H1 (cell line): ENCODE data around the gene NHSL2. TPM values are rescaled to one million over a fixed set of nuclear protein-coding genes. Genes with fewer than 3 reads are reported as not detected.

Experiments
- ASH2L ChIP-seq: fragments of 200-600, 300-600 bp; sonication (generic); IDR thresholded peaks from one replicate; pipeline ENCODE4 v1.7.1; 2017; ENCODE audit warnings: low read length
- CHD7 ChIP-seq: fragments of 300-600 bp; sonication (generic); IDR thresholded peaks from 2 replicates; pipeline ENCODE4 v1.7.1; 2012; ENCODE audit warnings: low read length, moderate library complexity, mild to moderate bottlenecking, inconsistent platforms; ENCODE audit not compliant: insufficient replicate concordance
- CTCF ChIP-seq, 3 experiments: IDR thresholded peaks; 1 replicate in 2 of 3; 2 replicates in 1 of 3; pipeline versions ENCODE4 v1.5.1 to v1.6.1; 2011; ENCODE audit warnings: low read length in 3 of 3, mild to moderate bottlenecking in 3 of 3, inconsistent platforms in 2 of 3, low read depth in 1 of 3, moderate library complexity in 1 of 3; ENCODE audit not compliant: insufficient read depth in 1 of 3; ENCODE audit errors: control extremely low read depth in 1 of 3
- TAF7 ChIP-seq: optimal IDR thresholded peaks from 2 replicates; pipeline ENCODE3; 2011; ENCODE audit warnings: low read depth, mild to moderate bottlenecking, inconsistent platforms, low read length, moderate library complexity, borderline replicate concordance
- ZNF274 ChIP-seq: IDR thresholded peaks from 2 replicates; pipeline ENCODE4 v1.7.0; 2012; ENCODE audit warnings: low read length, borderline replicate concordance; ENCODE audit errors: extremely low read depth
- polyA plus RNA-seq, 7 experiments: library from polyadenylated mRNA; depleted of rRNA in 3 of 7; stranded (reverse) in 5 of 7; unstranded in 2 of 7; fragments of >200 nt in 5 of 7; fragments of 200-250 nt in 2 of 7; gene quantifications; 1 replicate in 5 of 7; 2 replicates in 1 of 7; 4 replicates in 1 of 7; pipeline versions ENCODE4 v1.2.1 to v1.2.3, GENCODE V29; 2011 to 2013; ENCODE audit warnings: missing spikeins in 2 of 7, mixed read lengths in 2 of 7
- total RNA-seq: library from RNA; stranded (reverse); fragmentation: NEBNext Ultra II Directional; extraction: Animal tissue kit (Norgen Biotek cat#: 25700); gene quantifications from 2 replicates; pipeline ENCODE4 v1.2.1, GENCODE V29; 2021

The NHSL2 gene
- total and polyA plus RNA-seq, 2 of the 8 experiments (the other 6 are each of a cell fraction or from before 2014, with no cell fraction given), result 3.7 to 7.2 TPM

- TF ChIP-seq CHD7 (no peak), ZNF274 (no peak), CTCF (IDR thresholded peaks at IDR 0.05; ENCODE audit: control extremely low read depth in 1 of 3, insufficient read depth in 1 of 3, low read depth in 1 of 3, low read length in 3 of 3) (no peak), ASH2L (no peak), TAF7 (no peak)
These were observed 129.9 kb downstream of the NHSL2 start (continued) for GRCh38 chrX:72040506-72040905.
